Measurements from ENCODE around the gene ADARB2. TPM values are rescaled to one million over a fixed set of nuclear protein-coding genes. Genes with fewer than 3 reads are reported as not detected.

Gene ADARB2
- total and polyA plus RNA-seq, 4 donors = 0.55 to 0.70 (median 0.59) TPM; not detected in 1

- TF ChIP-seq FOXA1 (IDR thresholded peaks at IDR 0.05) = no peak
- TF ChIP-seq FOXA2 (IDR thresholded peaks at IDR 0.05) = no peak
- no peak for TF ChIP-seq RXRA (IDR thresholded peaks at IDR 0.05)
- no peak for TF ChIP-seq HNF4G (IDR thresholded peaks at IDR 0.05)
- TF ChIP-seq GABPA (IDR thresholded peaks at IDR 0.05 in 1 of 2, conservative IDR thresholded peaks at IDR 0.05 in 1 of 2) = no peak
- no peak for TF ChIP-seq ZBTB33 (IDR thresholded peaks at IDR 0.05)
- no peak for TF ChIP-seq NR2F2 (IDR thresholded peaks at IDR 0.05)
- TF ChIP-seq, protein P1, sequence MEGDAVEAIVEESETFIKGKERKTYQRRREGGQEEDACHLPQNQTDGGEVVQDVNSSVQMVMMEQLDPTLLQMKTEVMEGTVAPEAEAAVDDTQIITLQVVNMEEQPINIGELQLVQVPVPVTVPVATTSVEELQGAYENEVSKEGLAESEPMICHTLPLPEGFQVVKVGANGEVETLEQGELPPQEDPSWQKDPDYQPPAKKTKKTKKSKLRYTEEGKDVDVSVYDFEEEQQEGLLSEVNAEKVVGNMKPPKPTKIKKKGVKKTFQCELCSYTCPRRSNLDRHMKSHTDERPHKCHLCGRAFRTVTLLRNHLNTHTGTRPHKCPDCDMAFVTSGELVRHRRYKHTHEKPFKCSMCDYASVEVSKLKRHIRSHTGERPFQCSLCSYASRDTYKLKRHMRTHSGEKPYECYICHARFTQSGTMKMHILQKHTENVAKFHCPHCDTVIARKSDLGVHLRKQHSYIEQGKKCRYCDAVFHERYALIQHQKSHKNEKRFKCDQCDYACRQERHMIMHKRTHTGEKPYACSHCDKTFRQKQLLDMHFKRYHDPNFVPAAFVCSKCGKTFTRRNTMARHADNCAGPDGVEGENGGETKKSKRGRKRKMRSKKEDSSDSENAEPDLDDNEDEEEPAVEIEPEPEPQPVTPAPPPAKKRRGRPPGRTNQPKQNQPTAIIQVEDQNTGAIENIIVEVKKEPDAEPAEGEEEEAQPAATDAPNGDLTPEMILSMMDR (IDR thresholded peaks at IDR 0.05; ENCODE audit: low read depth, low read length, missing input control) = no peak
- TF ChIP-seq SP1 (IDR thresholded peaks at IDR 0.05) = no peak
- no peak for TF ChIP-seq MAX (IDR thresholded peaks at IDR 0.05)
- no peak for TF ChIP-seq YY1 (IDR thresholded peaks at IDR 0.05)
- no peak for TF ChIP-seq TAF1 (conservative IDR thresholded peaks at IDR 0.05)
- TF ChIP-seq, protein P2, sequence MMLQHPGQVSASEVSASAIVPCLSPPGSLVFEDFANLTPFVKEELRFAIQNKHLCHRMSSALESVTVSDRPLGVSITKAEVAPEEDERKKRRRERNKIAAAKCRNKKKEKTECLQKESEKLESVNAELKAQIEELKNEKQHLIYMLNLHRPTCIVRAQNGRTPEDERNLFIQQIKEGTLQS (IDR thresholded peaks at IDR 0.05) = no peak
- TF ChIP-seq RAD21 (IDR thresholded peaks at IDR 0.05) = no peak
- no peak for TF ChIP-seq EGR1 (IDR thresholded peaks at IDR 0.05; ENCODE audit: low read depth in 2 of 2)
- TF ChIP-seq JUND (IDR thresholded peaks at IDR 0.05) = no peak
- TF ChIP-seq, protein P3, sequence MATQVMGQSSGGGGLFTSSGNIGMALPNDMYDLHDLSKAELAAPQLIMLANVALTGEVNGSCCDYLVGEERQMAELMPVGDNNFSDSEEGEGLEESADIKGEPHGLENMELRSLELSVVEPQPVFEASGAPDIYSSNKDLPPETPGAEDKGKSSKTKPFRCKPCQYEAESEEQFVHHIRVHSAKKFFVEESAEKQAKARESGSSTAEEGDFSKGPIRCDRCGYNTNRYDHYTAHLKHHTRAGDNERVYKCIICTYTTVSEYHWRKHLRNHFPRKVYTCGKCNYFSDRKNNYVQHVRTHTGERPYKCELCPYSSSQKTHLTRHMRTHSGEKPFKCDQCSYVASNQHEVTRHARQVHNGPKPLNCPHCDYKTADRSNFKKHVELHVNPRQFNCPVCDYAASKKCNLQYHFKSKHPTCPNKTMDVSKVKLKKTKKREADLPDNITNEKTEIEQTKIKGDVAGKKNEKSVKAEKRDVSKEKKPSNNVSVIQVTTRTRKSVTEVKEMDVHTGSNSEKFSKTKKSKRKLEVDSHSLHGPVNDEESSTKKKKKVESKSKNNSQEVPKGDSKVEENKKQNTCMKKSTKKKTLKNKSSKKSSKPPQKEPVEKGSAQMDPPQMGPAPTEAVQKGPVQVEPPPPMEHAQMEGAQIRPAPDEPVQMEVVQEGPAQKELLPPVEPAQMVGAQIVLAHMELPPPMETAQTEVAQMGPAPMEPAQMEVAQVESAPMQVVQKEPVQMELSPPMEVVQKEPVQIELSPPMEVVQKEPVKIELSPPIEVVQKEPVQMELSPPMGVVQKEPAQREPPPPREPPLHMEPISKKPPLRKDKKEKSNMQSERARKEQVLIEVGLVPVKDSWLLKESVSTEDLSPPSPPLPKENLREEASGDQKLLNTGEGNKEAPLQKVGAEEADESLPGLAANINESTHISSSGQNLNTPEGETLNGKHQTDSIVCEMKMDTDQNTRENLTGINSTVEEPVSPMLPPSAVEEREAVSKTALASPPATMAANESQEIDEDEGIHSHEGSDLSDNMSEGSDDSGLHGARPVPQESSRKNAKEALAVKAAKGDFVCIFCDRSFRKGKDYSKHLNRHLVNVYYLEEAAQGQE (IDR thresholded peaks at IDR 0.05) = no peak
- TF ChIP-seq HNF4A (conservative IDR thresholded peaks at IDR 0.05) = no peak
- Histone ChIP-seq H3K9me3 (ENCODE audit: control insufficient read depth in 4 of 4, low read length in 3 of 4) (no peaks in the 10 kb centered on the region), H3K4me1 (ENCODE audit: control insufficient read depth in 4 of 4, insufficient read depth in 4 of 4, low read length in 3 of 4) (no peaks in the 10 kb centered on the region), H3K27me3 (ENCODE audit: control insufficient read depth in 4 of 4, insufficient read depth in 4 of 4, low read length in 3 of 4) (no peaks in the 10 kb centered on the region), H3K27ac (ENCODE audit: low read depth in 1 of 2, low read length in 2 of 2) (no peak overlapping the region), H3K4me3 (ENCODE audit: low read depth in 1 of 3, low read length in 3 of 3) (no peak overlapping the region), H3K36me3 (ENCODE audit: control insufficient read depth in 4 of 4, insufficient read depth in 3 of 4, low read depth in 1 of 4, low read length in 3 of 4) (peaks cover 27 to 53% (median 31%) of the 10 kb centered on the region in 4 donors), H3K9ac (ENCODE audit: low read depth in 1 of 2, low read length in 2 of 2) (no peak overlapping the region)
- 97% methylated on average over 10 of the region's 10 CpGs for WGBS
- DNase-seq (ENCODE audit: low spot score) = peak; percentile 28
These were observed 607.1 kb downstream of the ADARB2 start for GRCh38 chr10:1130226-1130625.
